HG03103 (cell line): ENCODE measurements around the gene KRABD2.
A peak's percentile ranks its signal among the peaks of the same experiment; 100 is the strongest.
"Not testable (repeated sequence)": the region's sequence is repeated elsewhere in the genome, so short reads cannot be mapped to it uniquely, and the experiment has no call there.

ENCODE experiments used
- ATAC-seq: cut with Tn5 transposase; IDR thresholded peaks from one replicate; pipeline ENCODE4 v1.9.1; 2021; ENCODE audit warnings: low read depth; ENCODE audit not compliant: unreplicated experiment

Gene KRABD2

DNA sequence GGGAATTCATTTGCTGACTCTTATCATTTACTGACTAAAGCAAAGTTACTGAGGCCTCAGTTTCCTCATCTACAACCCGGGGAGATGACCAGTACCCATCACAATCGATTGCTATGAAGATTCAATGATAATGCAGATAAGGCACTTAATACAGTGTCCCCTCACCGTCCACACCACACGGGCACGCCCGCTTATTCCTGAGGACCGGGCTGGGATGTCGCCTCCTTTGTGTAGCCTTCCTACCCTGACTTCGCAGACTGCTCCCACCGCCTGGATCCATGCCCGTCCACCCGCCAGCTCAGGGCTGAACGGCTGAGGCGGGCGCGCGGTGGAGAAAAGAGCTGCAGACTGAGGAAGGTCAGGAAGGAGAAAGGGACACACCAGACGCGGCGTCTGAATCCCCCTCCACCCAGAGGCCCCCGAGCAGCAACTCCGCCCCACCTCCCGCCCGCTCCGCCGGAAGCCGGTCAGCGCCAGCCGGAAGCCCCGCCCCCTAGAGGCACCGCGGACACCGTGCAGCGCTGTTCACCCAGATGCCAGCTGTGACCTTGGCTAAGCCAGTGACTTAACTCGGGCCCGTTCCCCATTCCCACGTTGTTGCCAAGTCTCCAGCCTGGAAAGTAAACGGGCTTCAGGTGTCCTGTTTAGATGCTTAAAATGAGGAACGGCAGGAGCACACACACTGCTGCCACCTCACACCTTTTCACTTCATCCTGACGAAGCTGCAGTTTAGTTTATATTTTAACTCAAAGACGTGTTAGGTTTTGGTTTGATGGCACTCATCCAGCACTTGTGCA is at the start of gene KRABD2:
TSS of gene KRABD2 (minus strand) at position 434 of the 797 bp plus-strand sequence.
- ATAC-seq, result peak; percentile 74

DNA sequence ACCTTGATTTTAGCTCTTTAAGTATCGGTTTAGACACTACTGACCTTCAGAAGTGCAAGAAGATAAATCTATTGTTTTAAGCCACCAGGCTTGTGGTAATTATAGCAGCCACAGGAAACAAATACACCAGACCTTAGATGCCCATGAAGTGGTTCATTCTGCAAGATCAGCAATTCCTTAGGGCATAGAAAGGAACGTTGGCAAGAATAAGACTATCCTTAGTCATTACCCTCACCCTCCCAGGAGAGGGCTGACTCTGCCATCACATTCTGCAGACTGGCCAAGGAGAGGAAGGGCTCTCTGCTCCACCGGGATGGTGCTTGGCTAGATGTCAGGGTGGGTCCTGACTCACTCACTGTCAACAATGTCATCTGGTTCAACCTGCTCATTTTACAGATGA is 45.1 kb upstream of the KRABD2 start:
- no peak for ATAC-seq

DNA sequence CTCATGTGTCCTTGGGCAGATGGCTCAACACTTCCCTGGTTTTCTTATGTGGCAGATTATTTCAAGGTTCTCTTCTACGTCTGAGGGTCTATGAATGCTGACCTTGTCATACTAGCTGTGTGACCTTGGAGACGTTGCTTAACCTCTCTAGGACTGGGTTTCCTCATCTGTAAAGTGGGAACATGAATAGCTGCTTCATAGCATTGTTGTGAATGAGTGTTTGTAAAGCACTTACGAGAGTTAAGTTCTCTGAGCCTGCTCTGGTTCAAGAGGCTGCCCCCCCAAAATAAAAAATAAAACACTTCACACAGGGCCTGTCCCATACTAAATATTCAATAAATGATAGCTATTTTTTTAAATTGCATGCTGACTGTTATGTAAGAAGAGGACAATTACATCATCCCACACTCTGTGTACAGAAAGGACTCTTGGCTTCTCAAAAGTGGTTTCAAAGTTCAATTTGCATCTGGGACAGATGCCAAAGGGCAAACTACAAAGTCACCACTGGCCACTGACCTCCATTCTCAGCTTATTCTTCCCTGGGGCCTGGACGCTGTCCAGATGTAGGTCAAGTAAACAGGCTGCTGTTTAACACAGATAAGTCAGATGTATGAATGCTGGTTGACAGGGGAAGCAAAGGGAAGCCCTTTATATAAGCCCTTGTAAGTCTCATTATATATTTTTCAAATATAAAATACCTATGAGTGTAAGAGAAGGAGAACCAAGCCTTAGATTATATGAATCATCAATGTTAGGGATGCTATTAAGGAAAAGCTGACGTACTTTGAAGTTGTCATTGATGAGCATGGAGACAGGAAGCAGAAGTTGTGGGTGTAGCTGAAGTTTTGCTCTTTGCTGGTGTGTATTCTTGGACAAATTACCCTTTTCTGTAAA is 43.8 kb upstream of the KRABD2 start:
- no peak for ATAC-seq

DNA sequence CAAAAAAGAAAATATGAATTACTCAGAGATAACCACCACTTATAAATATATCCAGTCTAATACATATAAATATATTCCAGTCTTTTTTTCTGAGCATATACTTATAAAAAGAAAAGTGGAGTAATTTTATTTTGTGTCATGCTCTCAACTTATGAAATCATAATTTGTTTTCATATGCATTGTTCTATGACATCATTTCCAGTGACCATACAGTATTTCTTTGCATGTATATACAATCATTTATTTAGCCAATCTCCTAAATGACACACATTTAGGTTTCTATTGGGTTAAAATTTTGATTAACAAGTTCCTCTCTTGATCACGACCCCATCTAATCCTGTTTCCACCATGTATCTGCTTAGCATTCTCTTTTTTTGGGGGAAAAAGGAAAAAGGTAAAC is 42.8 kb upstream of the KRABD2 start:
- no peak for ATAC-seq

DNA sequence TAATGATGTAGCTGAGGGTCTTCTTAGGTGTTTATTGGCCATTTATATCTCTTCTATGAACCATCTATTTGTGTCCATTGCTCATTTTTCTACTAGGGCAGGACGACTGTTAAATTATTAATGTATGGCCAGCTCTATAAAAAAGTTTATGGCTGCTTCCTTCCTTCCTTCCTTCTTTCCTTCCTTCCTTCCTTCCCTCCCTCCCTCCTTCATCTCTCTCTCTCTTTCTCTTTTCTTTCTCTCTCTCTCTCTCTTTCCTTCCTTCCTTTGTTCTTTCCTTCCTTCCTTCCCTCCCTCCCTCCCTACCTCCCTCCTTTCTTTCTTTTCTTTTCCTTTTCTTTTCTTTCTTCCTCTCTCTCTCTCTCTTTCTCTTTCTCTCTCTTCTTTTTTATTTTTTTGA is 42.0 kb upstream of the KRABD2 start:
- ATAC-seq, result no peak

DNA sequence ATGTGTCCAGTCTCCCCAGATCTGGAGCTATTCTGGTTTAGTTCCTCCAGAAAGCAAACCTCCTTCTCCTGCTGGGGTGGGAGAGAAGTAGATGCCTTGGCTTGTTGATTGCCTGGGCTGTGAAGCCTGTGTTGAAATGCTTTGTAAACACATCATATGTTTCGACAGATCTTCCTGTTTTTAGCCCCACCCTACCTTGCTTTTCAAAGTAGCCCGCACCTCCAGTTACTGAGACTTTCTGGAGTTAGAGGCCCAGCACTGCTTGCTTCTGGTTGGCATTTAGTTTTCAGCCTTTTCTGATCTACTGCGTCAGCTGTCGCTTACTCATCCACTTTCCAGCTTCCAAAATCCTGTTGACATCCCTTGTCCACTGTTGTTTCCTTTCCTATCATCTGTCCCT is 41.3 kb upstream of the KRABD2 start:
- no peak for ATAC-seq

DNA sequence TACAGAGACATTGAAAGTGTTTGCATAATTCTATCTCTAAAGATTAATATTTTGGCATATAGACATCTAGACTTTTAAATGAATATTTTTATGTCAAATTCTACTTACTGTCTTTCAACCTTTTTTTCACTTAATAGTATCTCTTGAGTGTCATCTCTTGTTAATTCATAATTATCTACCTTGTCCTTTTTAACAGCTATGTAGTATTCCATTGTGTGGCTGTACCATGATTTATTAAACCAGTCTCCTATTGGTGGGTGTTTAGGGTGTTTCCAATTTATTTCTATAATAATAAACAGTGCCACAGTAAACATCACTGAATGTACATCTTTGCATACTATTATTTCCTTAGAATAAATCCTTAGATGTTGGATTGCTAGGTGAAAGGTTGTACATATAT is 37.4 kb upstream of the KRABD2 start:
- ATAC-seq, result no peak

DNA sequence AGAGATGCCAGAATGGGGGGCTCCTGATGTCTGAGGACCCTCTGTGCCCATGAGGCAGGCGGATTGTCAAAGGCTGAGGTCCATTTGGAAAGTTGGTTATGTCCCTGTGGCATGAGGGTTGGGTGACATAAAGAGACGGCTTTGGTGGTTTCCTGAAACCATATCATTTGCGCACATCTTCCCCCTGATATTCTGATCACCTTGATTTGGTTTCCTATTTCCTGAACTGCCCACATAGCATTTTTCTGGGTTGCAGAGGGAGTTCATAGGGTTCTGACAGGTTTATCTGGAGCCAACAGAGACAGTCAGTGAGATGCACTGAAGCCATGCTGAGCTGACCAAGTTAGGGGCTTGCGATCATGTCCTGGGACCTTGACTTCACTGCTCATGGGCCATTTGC is 36.8 kb upstream of the KRABD2 start:
- ATAC-seq, result no peak

DNA sequence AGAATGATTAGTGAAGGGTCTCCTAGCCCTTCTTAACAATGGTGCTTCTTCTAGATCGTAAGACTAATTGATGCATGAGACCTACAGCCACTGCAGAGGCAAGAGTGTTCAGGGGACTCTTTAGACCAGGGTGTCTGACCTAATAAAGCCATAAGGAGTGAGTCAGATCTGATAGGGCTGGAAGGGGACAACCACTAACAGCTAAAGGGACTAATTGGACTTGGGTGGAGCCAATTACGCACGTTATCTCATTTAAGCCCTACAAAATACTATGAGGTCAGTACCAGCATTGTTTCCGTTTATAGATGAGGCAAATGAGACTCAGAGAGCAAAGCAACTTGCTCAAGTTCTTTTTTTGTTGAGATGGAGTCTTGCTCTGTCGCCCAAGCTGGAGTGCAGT is 35.6 kb upstream of the KRABD2 start:
- ATAC-seq, result no peak

DNA sequence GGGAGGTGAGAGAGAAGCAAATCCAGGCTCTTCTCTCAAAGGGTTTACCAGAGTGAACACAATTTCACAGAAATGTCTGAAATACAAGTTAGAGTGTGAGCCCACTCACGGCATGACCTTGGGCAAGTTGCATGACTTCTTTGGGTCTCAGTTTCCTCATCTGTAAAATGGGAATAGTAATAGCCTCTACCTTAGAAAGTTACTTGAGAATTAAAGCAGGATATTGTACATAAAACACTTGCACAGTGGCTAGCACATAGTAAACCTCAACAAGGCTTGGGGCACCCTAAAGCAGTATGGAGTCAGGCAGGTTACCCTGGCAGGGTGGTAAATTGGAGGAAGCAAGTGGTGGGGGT is 34.4 kb upstream of the KRABD2 start:
- ATAC-seq, result no peak

DNA sequence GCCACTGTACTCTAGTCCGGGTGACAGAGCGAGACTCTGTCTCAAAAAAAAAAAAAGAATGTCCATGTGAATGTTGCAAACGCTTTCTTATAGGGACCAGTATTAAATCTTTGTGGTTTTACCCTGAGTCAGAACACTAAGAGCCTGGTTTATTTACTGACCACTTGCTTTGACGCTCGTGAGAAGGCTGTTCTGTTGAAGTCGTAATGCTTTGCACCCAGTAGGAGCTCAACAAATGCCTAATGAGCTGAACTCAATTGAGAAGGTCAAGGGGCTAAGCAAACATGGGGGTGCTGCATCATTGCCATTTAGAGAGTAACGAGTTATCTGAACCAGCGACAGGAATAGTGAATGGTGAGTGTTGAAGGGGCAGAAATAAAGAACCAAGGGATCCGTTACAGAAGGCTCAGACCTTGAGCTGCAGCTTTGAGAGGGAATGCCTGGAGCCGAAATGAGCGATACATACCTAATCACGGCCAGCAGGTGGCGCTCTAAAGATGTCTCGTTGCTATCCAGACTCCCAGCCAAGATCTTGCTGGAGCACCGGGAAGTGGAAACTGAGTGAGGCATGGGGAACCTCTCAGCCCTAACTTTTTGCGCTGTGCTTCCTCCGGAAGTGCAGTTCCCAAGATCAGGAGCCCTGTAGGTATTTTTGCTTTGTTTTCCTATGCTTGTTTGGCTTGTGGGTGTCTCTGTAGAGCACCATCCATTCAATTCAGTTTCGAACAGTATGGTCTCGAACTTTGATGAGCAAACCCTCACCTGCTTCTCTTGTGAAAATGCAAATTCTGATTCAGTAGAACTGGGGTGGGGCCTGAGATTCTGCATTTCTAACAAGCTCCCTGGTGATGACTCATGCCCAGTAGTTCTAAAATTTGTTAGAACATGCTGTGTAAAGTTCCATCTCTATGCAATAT is 33.7 kb upstream of the KRABD2 start:
- ATAC-seq, result no peak

DNA sequence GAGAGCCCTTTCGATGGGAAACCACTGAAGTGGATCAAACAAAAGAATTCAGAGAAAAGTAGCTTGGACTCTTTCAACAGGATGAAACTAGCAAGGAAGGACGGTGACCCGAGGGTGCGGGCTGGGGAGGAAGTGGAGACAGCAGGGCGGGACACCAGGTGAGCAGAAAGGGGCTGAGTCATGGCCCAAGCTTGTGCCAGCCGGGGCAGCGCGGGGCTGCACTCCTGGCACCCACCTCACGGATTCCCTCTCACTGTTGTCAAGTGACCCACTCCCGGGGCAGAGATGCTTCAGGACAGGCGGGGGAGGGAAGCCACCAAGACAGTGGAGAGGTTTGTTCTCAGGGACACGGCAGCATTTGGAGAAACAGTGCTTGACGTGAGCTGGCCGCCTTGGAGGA is 31.9 kb upstream of the KRABD2 start:
- ATAC-seq, result no peak

DNA sequence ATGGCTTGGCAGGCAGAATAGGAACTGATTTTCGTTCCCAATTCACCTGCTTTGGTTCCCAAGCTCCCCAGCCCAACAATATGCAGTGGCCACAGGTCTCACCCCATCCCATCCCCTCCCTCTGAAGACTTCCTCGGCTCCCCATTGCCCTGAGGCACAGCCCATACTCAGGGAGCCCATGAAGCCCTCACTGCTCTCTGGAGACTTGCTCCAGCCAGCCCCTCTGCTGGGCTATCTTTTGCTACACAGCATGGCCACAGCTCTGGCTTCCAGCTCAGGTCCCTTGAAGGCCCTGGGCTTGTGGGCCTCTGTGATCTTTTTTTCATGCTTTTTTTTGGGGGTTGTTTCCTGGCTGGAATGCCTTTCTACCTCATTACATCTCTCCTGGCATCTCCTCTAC is 29.7 kb upstream of the KRABD2 start:
- ATAC-seq, result no peak

DNA sequence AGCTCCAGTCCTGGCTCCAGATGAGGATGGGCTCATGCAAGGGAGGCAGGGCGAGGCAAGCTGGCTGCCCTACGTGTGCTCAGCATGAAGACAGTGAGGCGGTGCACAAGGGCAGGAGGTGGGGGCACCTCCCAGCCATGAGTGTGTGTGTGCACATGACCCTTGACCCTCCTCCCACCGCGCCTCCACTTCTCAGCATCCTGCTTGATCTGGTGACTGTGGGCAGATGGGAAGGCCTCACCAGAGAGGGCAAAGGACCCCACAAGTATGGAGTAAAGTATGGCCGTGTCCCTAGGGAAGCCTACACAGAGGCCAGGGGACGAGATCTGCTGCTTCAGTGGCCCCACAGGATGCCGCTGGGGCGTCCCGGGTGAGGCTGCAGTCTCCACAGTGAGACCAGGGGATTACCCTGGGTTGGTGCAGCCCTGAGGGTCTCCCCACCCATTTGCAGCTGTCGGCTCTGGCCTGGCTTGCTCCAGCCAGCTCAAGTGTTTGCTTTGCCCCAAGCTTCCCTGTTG is 29.1 kb upstream of the KRABD2 start:
- ATAC-seq, result no peak

DNA sequence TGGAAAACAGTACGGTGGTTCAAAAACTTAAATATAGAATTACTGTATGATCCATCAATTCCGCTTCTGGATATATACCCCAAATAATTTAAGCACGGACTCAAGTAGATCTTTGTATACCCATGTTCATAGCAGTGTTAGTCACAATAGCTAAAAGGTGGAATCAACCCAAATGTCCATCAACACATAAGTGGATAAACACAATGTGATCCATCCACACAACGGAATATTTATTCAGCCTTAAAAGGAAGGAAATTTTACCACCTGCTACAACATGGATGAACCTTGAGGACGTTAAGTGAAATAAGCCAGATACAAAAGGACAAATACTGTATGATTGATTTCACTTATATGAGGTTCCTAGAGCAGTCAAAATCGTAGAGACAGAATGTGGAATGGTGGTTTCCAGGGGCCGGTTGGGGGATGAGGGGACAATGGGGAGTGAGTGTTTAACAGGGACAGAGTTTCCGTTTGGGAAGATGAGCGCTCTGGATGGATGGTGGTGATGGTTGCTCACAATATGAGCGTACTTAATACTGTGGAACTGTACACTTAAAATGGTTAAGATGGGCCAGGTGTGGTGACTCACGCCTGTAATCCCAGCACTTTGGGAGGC is 26.5 kb upstream of the KRABD2 start:
- ATAC-seq, result no peak

DNA sequence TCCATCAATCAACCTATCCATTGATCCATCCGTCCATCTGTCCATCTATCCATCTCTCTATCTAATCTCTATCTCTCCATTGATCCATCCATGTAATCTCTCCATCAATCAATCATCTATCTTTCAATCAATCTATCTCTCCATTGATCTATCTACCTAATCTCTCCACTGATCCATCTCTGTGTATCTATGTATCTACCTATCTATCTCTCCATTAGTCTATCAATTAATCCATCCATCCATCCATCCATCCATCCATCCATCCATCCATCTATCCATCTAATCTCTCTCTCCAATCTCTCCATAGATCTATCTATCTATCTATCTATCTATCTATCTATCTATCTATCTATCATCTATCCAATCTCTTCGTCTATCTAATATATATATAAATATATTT is 24.6 kb upstream of the KRABD2 start:
- ATAC-seq, result no peak

DNA sequence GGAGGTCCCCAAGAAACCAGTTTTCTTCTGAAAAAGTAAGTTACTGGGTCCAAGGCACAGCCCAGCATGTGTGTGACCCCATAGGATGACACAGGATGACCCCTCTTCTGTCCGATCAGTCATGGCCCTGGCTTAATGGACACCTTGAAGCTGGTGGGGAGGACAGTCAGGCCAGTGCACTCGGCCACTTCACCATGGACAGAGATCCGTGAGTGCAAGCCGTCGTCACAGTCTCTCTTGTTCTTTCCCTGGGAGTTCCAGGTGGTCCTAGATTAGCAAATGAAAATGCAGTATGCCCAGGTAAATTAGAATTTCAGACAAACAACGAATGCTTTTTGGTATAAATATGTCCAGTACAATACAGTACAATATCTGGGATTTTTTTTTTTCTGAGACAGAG is 22.5 kb upstream of the KRABD2 start:
- ATAC-seq, result no peak

DNA sequence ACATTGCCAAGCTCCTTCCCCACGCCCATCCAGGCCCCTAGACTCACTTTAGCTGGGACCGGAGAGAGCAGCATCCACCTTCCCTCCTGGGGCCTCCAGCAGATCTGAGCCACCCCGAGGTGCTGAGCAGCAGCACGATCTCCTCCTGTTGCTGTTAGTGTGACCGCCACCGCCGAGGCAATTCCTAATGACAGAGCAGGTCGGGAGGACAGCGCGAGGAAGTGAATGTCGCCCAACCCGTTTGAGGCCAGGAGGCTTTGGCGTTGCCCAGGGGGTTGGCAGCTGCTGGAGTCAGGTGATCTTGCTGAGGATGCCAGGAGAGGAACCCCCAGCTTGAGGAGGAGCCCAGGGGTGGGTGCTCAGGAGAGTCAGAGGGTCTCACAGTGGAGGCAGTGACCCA is 21.1 kb upstream of the KRABD2 start, which contains the start of gene RNF222:
TSS of gene RNF222 (minus strand) at position 192 of the 400 bp plus-strand sequence. CDS start 4,366 bp downstream, outside the sequence.
- no peak for ATAC-seq

DNA sequence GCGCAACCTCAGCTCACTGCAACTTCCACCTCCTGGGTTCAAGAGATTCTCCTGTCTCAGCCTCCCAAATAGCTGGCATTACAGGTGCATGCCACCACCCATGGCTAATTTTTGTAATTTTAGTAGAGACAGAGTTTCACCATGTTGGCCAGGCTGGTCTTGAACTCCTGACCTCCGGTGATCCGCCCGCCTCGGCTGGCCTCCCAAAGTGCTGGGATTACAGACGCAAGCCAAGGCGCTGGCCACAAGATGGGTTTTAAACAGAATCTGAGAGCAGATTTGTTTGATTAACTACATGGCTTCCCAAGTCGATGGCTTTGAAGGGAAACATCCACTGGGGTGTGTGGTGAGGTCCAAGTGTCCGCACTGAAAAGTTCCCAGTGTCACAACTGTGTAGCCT is 18.0 kb upstream of the KRABD2 start:
- not testable (repeated sequence) for ATAC-seq
